ENCODE results near the gene ISY1.

The ISY1 gene

DNA sequence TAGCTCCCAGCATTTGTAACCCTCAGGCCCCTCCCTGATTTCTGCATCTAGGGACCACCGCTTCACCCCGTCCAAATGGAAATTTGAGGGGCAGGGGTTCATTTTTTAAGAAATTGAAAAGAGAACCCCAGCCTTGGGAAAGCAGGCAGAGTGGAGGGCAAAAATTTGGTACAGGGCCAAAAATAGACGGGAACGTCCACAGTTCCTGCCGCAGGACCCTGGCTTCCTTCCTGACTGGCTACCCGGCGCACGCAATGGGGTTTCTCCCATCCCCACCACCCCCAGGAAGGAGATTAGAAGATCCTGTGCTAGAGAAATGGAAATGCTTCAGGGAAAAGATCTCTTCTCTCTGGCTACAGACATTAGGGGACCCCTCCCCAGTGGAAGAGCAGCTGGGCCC is 79.4 kb downstream of the ISY1 start:
- Histone ChIP-seq H3K27ac (ENCODE audit: low read depth, low read length) (no peak overlapping the region), H2BK5ac (ENCODE audit: low read depth, low read length, poor library complexity) (no peak overlapping the region), H3K23ac (ENCODE audit: low read length) (no peak overlapping the region), H3K4me3 (ENCODE audit: low read depth, low read length) (no peak overlapping the region), H2AK5ac (ENCODE audit: low read length) (no peak overlapping the region), H4K8ac (ENCODE audit: low read depth, low read length) (no peak overlapping the region), H3K9ac (ENCODE audit: low read length) (no peak overlapping the region), H3K4me2 (ENCODE audit: low read length) (no peak overlapping the region), H2BK120ac (ENCODE audit: insufficient read depth, low read length, poor library complexity) (no peak overlapping the region), H4K91ac (ENCODE audit: low read depth, low read length) (no peak overlapping the region), H3K9me3 (ENCODE audit: insufficient read depth, low read depth, low read length) (no peaks in the 10 kb centered on the region), H3K18ac (ENCODE audit: low read length) (no peak overlapping the region), H2AFZ (ENCODE audit: insufficient read depth, low read length, poor library complexity) (no peak overlapping the region), H2BK12ac (ENCODE audit: low read length) (no peak overlapping the region), H3K14ac (ENCODE audit: low read length) (no peak overlapping the region), H3K4me1 (ENCODE audit: control insufficient read depth in 1 of 2, insufficient read depth in 2 of 2, low read length in 2 of 2) (no peaks in the 10 kb centered on the region), H4K12ac (ENCODE audit: low read depth, low read length) (no peak overlapping the region), H3K27me3 (ENCODE audit: insufficient read depth, low read length) (no peaks in the 10 kb centered on the region), H3K36me3 (ENCODE audit: control insufficient read depth in 1 of 2, insufficient read depth in 2 of 2, low read length in 2 of 2) (peaks cover 0 to 2% of the 10 kb centered on the region in 2 experiments), H3K4ac (ENCODE audit: low read depth, low read length) (no peak overlapping the region), H3K79me2 (ENCODE audit: control insufficient read depth, insufficient read depth, low read length, poor library complexity) (no peaks in the 10 kb centered on the region), H3K79me1 (ENCODE audit: low read length) (no peaks in the 10 kb centered on the region)
- no peak for DNase-seq
- no CpG with 5 or more reads among the region's 8 CpGs for WGBS (ENCODE audit: extremely low coverage, insufficient coverage, insufficient read length)

DNA sequence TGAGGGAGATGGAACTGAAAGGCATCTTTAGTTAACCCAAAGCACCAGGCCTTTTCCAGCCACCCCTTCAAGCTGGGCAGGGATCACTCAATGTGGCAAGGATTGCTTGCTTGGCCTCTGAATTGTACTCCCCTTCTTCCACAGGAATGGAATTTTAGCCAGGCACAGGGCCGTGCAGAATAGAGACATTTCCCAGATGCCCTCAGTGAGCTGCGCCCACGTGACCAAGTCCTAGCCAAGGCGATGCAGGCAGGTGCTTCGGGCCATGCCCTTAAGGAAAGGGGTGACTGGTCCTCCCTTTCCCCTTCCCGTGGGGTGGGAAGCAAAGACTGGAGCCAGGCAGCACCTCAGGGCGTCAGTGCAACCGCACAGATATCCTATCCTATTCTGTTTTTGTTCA is 82.4 kb downstream of the ISY1 start:
- Histone ChIP-seq H3K23ac (ENCODE audit: low read length) (no peak overlapping the region), H3K4me3 (ENCODE audit: low read depth, low read length) (no peak overlapping the region), H3K36me3 (ENCODE audit: control insufficient read depth in 1 of 2, insufficient read depth in 2 of 2, low read length in 2 of 2) (no peaks in the 10 kb centered on the region), H3K4me1 (ENCODE audit: control insufficient read depth in 1 of 2, insufficient read depth in 2 of 2, low read length in 2 of 2) (no peaks in the 10 kb centered on the region), H3K27ac (ENCODE audit: low read depth, low read length) (no peak overlapping the region), H3K4ac (ENCODE audit: low read depth, low read length) (no peak overlapping the region), H3K79me2 (ENCODE audit: control insufficient read depth, insufficient read depth, low read length, poor library complexity) (no peaks in the 10 kb centered on the region), H3K9ac (ENCODE audit: low read length) (peak overlapping the region; percentile 50), H3K9me3 (ENCODE audit: insufficient read depth, low read depth, low read length) (no peaks in the 10 kb centered on the region), H2AK5ac (ENCODE audit: low read length) (no peak overlapping the region), H3K18ac (ENCODE audit: low read length) (no peak overlapping the region), H3K14ac (ENCODE audit: low read length) (no peak overlapping the region), H4K91ac (ENCODE audit: low read depth, low read length) (no peak overlapping the region), H2BK120ac (ENCODE audit: insufficient read depth, low read length, poor library complexity) (no peak overlapping the region), H3K4me2 (ENCODE audit: low read length) (no peak overlapping the region), H2BK5ac (ENCODE audit: low read depth, low read length, poor library complexity) (no peak overlapping the region), H3K27me3 (ENCODE audit: insufficient read depth, low read length) (no peaks in the 10 kb centered on the region), H3K79me1 (ENCODE audit: low read length) (no peaks in the 10 kb centered on the region), H4K12ac (ENCODE audit: low read depth, low read length) (no peak overlapping the region), H2BK12ac (ENCODE audit: low read length) (no peak overlapping the region), H4K8ac (ENCODE audit: low read depth, low read length) (no peak overlapping the region), H2AFZ (ENCODE audit: insufficient read depth, low read length, poor library complexity) (no peak overlapping the region)
- DNase-seq: no peak
- no CpG with 5 or more reads among the region's 8 CpGs for WGBS (ENCODE audit: extremely low coverage, insufficient coverage, insufficient read length)
